ENCODE measurements around the gene ACAD11.

GRCh38 chr3:132659365-132660051 is at the start of gene ACAD11:
- TF ChIP-seq EZH2 (IDR thresholded peaks at IDR 0.05; ENCODE audit: insufficient read depth, poor library complexity, severe bottlenecking): no peak
- TF ChIP-seq EZH2phosphoT487 (IDR thresholded peaks at IDR 0.05; ENCODE audit: insufficient read depth, low read depth): no peak
